ENCODE data around the gene ZDHHC6. TPM values are rescaled to one million over a fixed set of nuclear protein-coding genes. Genes with fewer than 3 reads are reported as not detected.

ZDHHC6 gene
- total RNA-seq, 1 donor from 2014 or later = 67.3 TPM

GRCh38 chr10:112429654-112430230, 17.0 kb downstream of the ZDHHC6 start:
- DNase-seq (ENCODE audit: low spot score in 2 of 2) = no peak
- Histone ChIP-seq H3K27me3 (no peaks in the 10 kb centered on the region), H3K4me3 (no peak overlapping the region), H3K27ac (no peak overlapping the region), H3K4me1 (no peaks in the 10 kb centered on the region), H3K9me3 (no peaks in the 10 kb centered on the region), H3K36me3 (peaks cover 57 to 59% of the 10 kb centered on the region in 2 donors)
- intact Hi-C loops (cut with DNase I) = no loop called here
- no peak for TF ChIP-seq CTCF (IDR thresholded peaks at IDR 0.05)

- Histone ChIP-seq H3K4me3 (no peak overlapping the region), H3K9me3 (no peaks in the 10 kb centered on the region), H3K27me3 (no peaks in the 10 kb centered on the region), H3K4me1 (no peaks in the 10 kb centered on the region), H3K36me3 (peaks cover 53 to 57% of the 10 kb centered on the region in 2 donors), H3K27ac (no peak overlapping the region)
- no peak for DNase-seq (ENCODE audit: low spot score in 2 of 2)
- TF ChIP-seq CTCF (IDR thresholded peaks at IDR 0.05) = no peak
- intact Hi-C loops (cut with DNase I) = no loop called here
Observed at GRCh38 chr10:112429147-112429546, 17.6 kb downstream of the ZDHHC6 start.

- no peaks in the 10 kb centered on the region for H3K4me1 ChIP-seq
- H3K27me3 ChIP-seq = no peaks in the 10 kb centered on the region
- peaks cover 28 to 29% of the 10 kb centered on the region in 2 donors for H3K36me3 ChIP-seq
- no peak overlapping the region for H3K4me3 ChIP-seq
- no peak for TF ChIP-seq CTCF (IDR thresholded peaks at IDR 0.05)
- H3K9me3 ChIP-seq = no peaks in the 10 kb centered on the region
- no peak for DNase-seq (ENCODE audit: low spot score in 2 of 2)
- intact Hi-C loops (cut with DNase I) = no loop called here
- H3K27ac ChIP-seq = no peak overlapping the region
Observed at GRCh38 chr10:112426111-112426510, 20.6 kb downstream of the ZDHHC6 start.

GRCh38 chr10:112424651-112425050, 22.1 kb downstream of the ZDHHC6 start:
- H3K4me1 ChIP-seq = no peaks in the 10 kb centered on the region
- H3K4me3 ChIP-seq = no peak overlapping the region
- H3K9me3 ChIP-seq = no peaks in the 10 kb centered on the region
- H3K36me3 ChIP-seq = peaks cover 15% of the 10 kb centered on the region in 2 donors
- no peaks in the 10 kb centered on the region for H3K27me3 ChIP-seq
- TF ChIP-seq CTCF (IDR thresholded peaks at IDR 0.05) = no peak
- DNase-seq (ENCODE audit: low spot score in 2 of 2) = no peak
- intact Hi-C loops (cut with DNase I) = no loop called here
- H3K27ac ChIP-seq = no peak overlapping the region

GRCh38 chr10:112421731-112422130, 25.0 kb downstream of the ZDHHC6 start:
- TF ChIP-seq CTCF (IDR thresholded peaks at IDR 0.05) = no peak
- Histone ChIP-seq H3K9me3 (no peaks in the 10 kb centered on the region), H3K27ac (no peak overlapping the region), H3K4me3 (no peak overlapping the region), H3K27me3 (no peaks in the 10 kb centered on the region), H3K4me1 (no peaks in the 10 kb centered on the region), H3K36me3 (peaks cover 0 to 8% of the 10 kb centered on the region in 2 donors)
- intact Hi-C loops (cut with DNase I) = no loop called here
- DNase-seq (ENCODE audit: low spot score in 2 of 2) = no peak

GRCh38 chr10:112412696-112413095, 34.0 kb downstream of the ZDHHC6 start:
- TF ChIP-seq CTCF (IDR thresholded peaks at IDR 0.05) = no peak
- Histone ChIP-seq H3K9me3 (no peaks in the 10 kb centered on the region), H3K36me3 (no peaks in the 10 kb centered on the region), H3K27ac (no peak overlapping the region), H3K4me3 (no peak overlapping the region), H3K27me3 (no peaks in the 10 kb centered on the region), H3K4me1 (no peaks in the 10 kb centered on the region)
- intact Hi-C loops (cut with DNase I) = no loop called here
- DNase-seq (ENCODE audit: low spot score in 2 of 2) = no peak
